K562 (cell line): Measurements from ENCODE around the gene TXN2. TPM values are rescaled to one million over a fixed set of nuclear protein-coding genes. Genes with fewer than 3 reads are reported as not detected.

ENCODE experiments used
- ATAC-seq: fragments of 200-7000 bp; cut with Tn5 transposase; 3 replicates; pipeline ENCODE4 v1.9.1; 2020; ENCODE audit warnings: moderate library complexity
- BruUV-seq: library from RNA; stranded (reverse); fragments of 400-500 nt; replicated peaks from 2 replicates; lab custom pipeline; 2021; lab: Mats Ljungman, UMichigan
- CTCF ChIA-PET: fragments of 300-600 bp; formaldehyde crosslinking; extraction: SDS; loops from one replicate; lab custom pipeline; 2021; ENCODE audit warnings: low intra/inter-chr PET ratio; lab: Yijun Ruan, JAX
- POLR2A ChIA-PET: fragments of 300-600, 350-650 bp; sonication (Branson Sonifier 250); formaldehyde crosslinking; extraction: SDS; loops from one replicate; lab custom pipeline; 2021; ENCODE audit warnings: antibody characterized with exemption, inconsistent platforms; lab: Yijun Ruan, JAX
- DNase-seq, 4 experiments: peaks; one replicate each; pipeline versions ENCODE4 v3.0.0 to v3.0.0-alpha.2; 2011 to 2018; ENCODE audit warnings: low spot score in 3 of 4, mixed read lengths in 3 of 4; ENCODE audit errors: extremely low read depth in 1 of 4
- FAIRE-seq: peaks from 2 replicates; lab custom pipeline; 2011; peaks lifted over from hg19 to GRCh38; lab: Jason Lieb, UNC
- H2AFZ ChIP-seq: 2 replicates; pipeline ENCODE4 v1.6.0; 2011; ENCODE audit warnings: low read depth, low read length, control low read depth, inconsistent platforms
- H3K27ac ChIP-seq: fragments of 200-600 bp; 3 replicates; pipeline ENCODE4 v1.8.0; 2011; ENCODE audit warnings: low read depth, mild to moderate bottlenecking, control low read depth, inconsistent platforms, low read length, moderate library complexity, mixed read lengths; ENCODE audit errors: extremely low read depth
- H3K27me3 ChIP-seq, 2 experiments: fragments of 300-600 bp in 1 of 2; 2 replicates in 1 of 2; 3 replicates in 1 of 2; pipeline versions ENCODE4 v1.6.0 to v1.8.0; 2011; ENCODE audit warnings: inconsistent platforms in 2 of 2, low read length in 2 of 2, mild to moderate bottlenecking in 1 of 2, mixed read lengths in 1 of 2, moderate library complexity in 1 of 2; ENCODE audit not compliant: control insufficient read depth in 2 of 2, insufficient read depth in 2 of 2
- H3K36me3 ChIP-seq: fragments of 300-600 bp; 3 replicates; pipeline ENCODE4 v1.8.0; 2011; ENCODE audit warnings: mild to moderate bottlenecking, low read length, inconsistent platforms; ENCODE audit not compliant: control insufficient read depth, insufficient read depth
- H3K4me1 ChIP-seq, 2 experiments: fragments of 200-600 bp in 1 of 2; replicated peaks in 1 of 2; 2 replicates in 1 of 2; 3 replicates in 1 of 2; pipeline versions ENCODE4 v1.5.1 to v1.8.0; 2011; ENCODE audit warnings: inconsistent platforms in 2 of 2, low read length in 2 of 2, mild to moderate bottlenecking in 1 of 2, mixed read lengths in 1 of 2, moderate library complexity in 1 of 2; ENCODE audit not compliant: control insufficient read depth in 2 of 2, insufficient read depth in 2 of 2
- H3K4me2 ChIP-seq: 2 replicates; pipeline ENCODE4 v1.6.1; 2011; ENCODE audit warnings: low read length, control low read depth, inconsistent platforms, mixed read lengths; ENCODE audit not compliant: insufficient read depth
- H3K4me3 ChIP-seq: fragments of 200-600 bp; sonication (generic), shearing (Covaris generic); 2 replicates; pipeline ENCODE4 v1.5.1; 2016; ENCODE audit warnings: control low read depth, inconsistent platforms
- H3K79me2 ChIP-seq: fragments of 200-600 bp; 3 replicates; pipeline ENCODE4 v1.8.0; 2011; ENCODE audit warnings: low read length, inconsistent platforms; ENCODE audit not compliant: control insufficient read depth, insufficient read depth
- H3K9ac ChIP-seq, 2 experiments: 2 replicates each; pipeline versions ENCODE4 v1.6.0 to v1.6.1; 2011; ENCODE audit warnings: low read depth in 2 of 2, low read length in 2 of 2, control low read depth in 1 of 2, inconsistent platforms in 1 of 2, mild to moderate bottlenecking in 1 of 2, mixed read lengths in 1 of 2; ENCODE audit not compliant: insufficient read depth in 1 of 2
- H3K9me1 ChIP-seq: one replicate; pipeline ENCODE4 v1.6.0; 2011; ENCODE audit warnings: inconsistent platforms, mild to moderate bottlenecking, low read length, moderate library complexity; ENCODE audit not compliant: control insufficient read depth, insufficient read depth
- H3K9me3 ChIP-seq: replicated peaks from 2 replicates; pipeline ENCODE4 v1.5.1; 2011; ENCODE audit warnings: low read depth, low read length, inconsistent platforms; ENCODE audit not compliant: control insufficient read depth, insufficient read depth
- H4K20me1 ChIP-seq: replicated peaks from 2 replicates; pipeline ENCODE4 v1.6.1; 2011; ENCODE audit warnings: low read length, inconsistent platforms, mixed read lengths; ENCODE audit not compliant: control insufficient read depth, insufficient read depth
- ATF7 ChIP-seq: fragments of 450-650 bp; IDR thresholded peaks from 2 replicates; pipeline ENCODE4 v1.7.1; 2014; ENCODE audit warnings: mild to moderate bottlenecking, moderate library complexity
- CBX8 ChIP-seq: fragments of 200-600 bp; sonication (generic); IDR thresholded peaks from 2 replicates; pipeline ENCODE4 v1.6.1; 2012; ENCODE audit warnings: borderline replicate concordance, mixed run types, low read depth, mild to moderate bottlenecking, moderate library complexity, mixed read lengths, low read length, control low read depth, inconsistent platforms; ENCODE audit not compliant: poor library complexity, severe bottlenecking; ENCODE audit errors: extremely low read depth
- FOXJ2 ChIP-seq: fragments of 200-800 bp; sonication (Bioruptor generic); IDR thresholded peaks from 2 replicates; pipeline ENCODE4 v1.6.1; 2016; ENCODE audit warnings: missing genetic modification characterization, missing compliant biosample characterization
- NFIC ChIP-seq: fragments of 450-650 bp; IDR thresholded peaks from 2 replicates; pipeline ENCODE4 v1.6.1; 2017; ENCODE audit warnings: mild to moderate bottlenecking, inconsistent platforms
- RBFOX2 ChIP-seq: fragments of 200-400 bp; formaldehyde crosslinking; IDR thresholded peaks from 2 replicates; pipeline ENCODE4 v1.6.1; 2017; ENCODE audit warnings: low read depth, mild to moderate bottlenecking, low read length, moderate library complexity
- RBM25 ChIP-seq: fragments of 200-400 bp; formaldehyde crosslinking; IDR thresholded peaks from 2 replicates; pipeline ENCODE4 v1.6.1; 2018; ENCODE audit warnings: low read length, low read depth, moderate library complexity; ENCODE audit not compliant: severe bottlenecking
- ZNF584 ChIP-seq: fragments of 200-800 bp; sonication (Bioruptor generic); IDR thresholded peaks from 2 replicates; pipeline ENCODE4 v1.6.1; 2016; ENCODE audit warnings: low read depth, mild to moderate bottlenecking, missing genetic modification characterization, missing compliant biosample characterization
- ZNF75A ChIP-seq: fragments of 450-650 bp; formaldehyde crosslinking; IDR thresholded peaks from 2 replicates; pipeline ENCODE4 v1.4.0; 2020; ENCODE audit warnings: mild to moderate bottlenecking
- WGBS: fragments of 100-300 bp; shearing (Covaris generic); methylation state at CpG from one replicate; pipeline ENCODE4 v1.1.6; 2016; ENCODE audit warnings: low coverage, mixed read lengths; ENCODE audit not compliant: insufficient coverage; ENCODE audit errors: missing lambda C conversion rate; 5-methylcytosine and 5-hydroxymethylcytosine counted together
- in situ Hi-C: fragments of 300-500 bp; cut with MboI; formaldehyde crosslinking; loops from 4 replicates; pipeline ENCODE4 v1.15.0; 2018; ENCODE audit warnings: inconsistent platforms, mixed read lengths
- intact Hi-C: fragments of 100-400 bp; cut with micrococcal nuclease; formaldehyde crosslinking; loops from 2 replicates; pipeline ENCODE4 v1.14.2; 2022
- polyA plus RNA-seq, 8 experiments: library from polyadenylated mRNA; depleted of rRNA in 4 of 8; stranded (reverse) in 5 of 8; unstranded in 3 of 8; fragments of >200 nt; fragmentation: Nextera tagmentation in 2 of 8; fragmentation: Illumina TruSeq in 1 of 8; extraction: Ambion mirVana in 2 of 8; extraction: Trizol in 1 of 8; gene quantifications; 2 replicates each; pipeline versions ENCODE4 v1.2.1 to v1.2.3, GENCODE V29; 2011 to 2014; ENCODE audit warnings: inconsistent platforms in 1 of 8, missing spikeins in 1 of 8
- total RNA-seq, 7 experiments: library from RNA; depleted of rRNA in 6 of 7; stranded (reverse); fragments of >200 nt in 6 of 7; fragmentation: Illumina TruSeq in 2 of 7; extraction: Trizol in 2 of 7; gene quantifications; 2 replicates each; pipeline versions ENCODE4 v1.2.1 to v1.2.3, GENCODE V29; 2011 to 2021; ENCODE audit warnings: low replicate concordance in 1 of 7
- TF ChIP-seq, protein P1 (sequence below), 2 experiments: fragments of 200-800 bp in 1 of 2; sonication (Bioruptor generic) in 1 of 2; sonication (generic) in 1 of 2; formaldehyde crosslinking in 1 of 2; IDR thresholded peaks in 1 of 2; conservative IDR thresholded peaks in 1 of 2; 2 replicates each; pipeline versions ENCODE4 v1.5.0 to v1.6.1; 2016 to 2020; ENCODE audit warnings: missing compliant biosample characterization in 1 of 2, missing genetic modification characterization in 1 of 2, missing genetic modification reagents in 1 of 2

TXN2 gene
- total and polyA plus RNA-seq, 9 of the 15 experiments (the other 6 are each of a cell fraction or from before 2014, with no cell fraction given): 48.5 to 399 (median 118) TPM

- CTCF ChIA-PET: no interaction called here
- TF ChIP-seq FOXJ2 (tag) (no peak), CBX8 (no peak), RBFOX2 (0 out of 2 replicates have a peak, but pooled peaks have one; percentile 44), NFIC (peak; percentile 69), ATF7 (no peak), ZNF75A (CRISPR knock-in tag) (no peak), ZNF584 (CRISPR knock-in tag) (peak; percentile 57; the same call in 1 of the 2 replicates), RBM25 (no peak)
- TF ChIP-seq, protein P1, sequence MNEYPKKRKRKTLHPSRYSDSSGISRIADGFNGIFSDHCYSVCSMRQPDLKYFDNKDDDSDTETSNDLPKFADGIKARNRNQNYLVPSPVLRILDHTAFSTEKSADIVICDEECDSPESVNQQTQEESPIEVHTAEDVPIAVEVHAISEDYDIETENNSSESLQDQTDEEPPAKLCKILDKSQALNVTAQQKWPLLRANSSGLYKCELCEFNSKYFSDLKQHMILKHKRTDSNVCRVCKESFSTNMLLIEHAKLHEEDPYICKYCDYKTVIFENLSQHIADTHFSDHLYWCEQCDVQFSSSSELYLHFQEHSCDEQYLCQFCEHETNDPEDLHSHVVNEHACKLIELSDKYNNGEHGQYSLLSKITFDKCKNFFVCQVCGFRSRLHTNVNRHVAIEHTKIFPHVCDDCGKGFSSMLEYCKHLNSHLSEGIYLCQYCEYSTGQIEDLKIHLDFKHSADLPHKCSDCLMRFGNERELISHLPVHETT (CRISPR knock-in tag; conservative IDR thresholded peaks at IDR 0.05 in 1 of 2, IDR thresholded peaks at IDR 0.05 in 1 of 2): peak in 1 of 2 experiments; percentile 11; a peak in 1 of 4 replicates
- POLR2A ChIA-PET: interaction anchor here (0.7 to 1.1 kb wide), 2 partner anchors 15 to 99 kb away, joined by 3 read pairs; no protein-coding TSS in a partner anchor
- Histone ChIP-seq H3K27me3 (no peaks in the 10 kb centered on the region), H3K79me2 (no peaks in the 10 kb centered on the region; the same call in 2 of the 3 replicates), H3K9me1 (no peaks in the 10 kb centered on the region), H3K9me3 (no peaks in the 10 kb centered on the region), H3K9ac (peak overlapping the region; percentile 38 to 75), H3K4me2 (peak overlapping the region; percentile 46; the same call in 1 of the 2 replicates), H4K20me1 (0 out of 2 replicates have a peak, but pooled peaks cover 3% of the 10 kb centered on the region), H3K36me3 (peaks cover 46% of the 10 kb centered on the region; the same call in 2 of the 3 replicates), H3K4me1 (peaks cover 25 to 38% of the 10 kb centered on the region in 2 experiments), H2AFZ (no peak overlapping the region), H3K4me3 (no peak overlapping the region), H3K27ac (peak overlapping the region; percentile 76)
- FAIRE-seq (no peak), ATAC-seq (no peak), DNase-seq (no peak)
- in situ Hi-C loops: loop anchor here (5.0 kb wide), 1 partner anchor 170 kb away; no protein-coding TSS in a partner anchor
- 54% methylated on average over 10 of the region's 14 CpGs for WGBS
- intact Hi-C loops: loop anchor here (5.0 kb wide), 1 partner anchor 100 kb away; no protein-coding TSS in a partner anchor
- BruUV-seq: TSS peak; percentile 73
Measured at GRCh38 chr22:36467042-36467810, 14.2 kb downstream of the TXN2 start.
